DMS79 treated with DMSO at 0.1 percent for 48 hours (cell line): ENCODE results near the gene IER2.
A peak's percentile ranks its signal among the peaks of the same experiment; 100 is the strongest.

Experiments
- DNase-seq: peaks from one replicate; lab custom pipeline; 2025; lab: John Stamatoyannopoulos, UW

Gene IER2

GRCh38 chr19:13150187-13150930 lies at the start of gene IER2, which contains the start of gene STX10:
IER2 (plus strand) TSS chr19:13150411; CDS start chr19:13153187, 2,776 bp downstream.
STX10 (minus strand) TSS chr19:13150375; CDS start chr19:13150173, 202 bp downstream.
- DNase-seq, result peak; percentile 81

GRCh38 chr19:13100841-13101589 lies 49.2 kb upstream of the IER2 start:
- DNase-seq, result no peak

GRCh38 chr19:13101590-13102415 lies 48.4 kb upstream of the IER2 start:
- DNase-seq, result no peak

GRCh38 chr19:13102416-13102665 lies 47.9 kb upstream of the IER2 start:
- DNase-seq, result no peak

GRCh38 chr19:13102666-13103580 lies 47.3 kb upstream of the IER2 start, which contains the start of gene LYL1:
LYL1 (minus strand) TSS chr19:13102858; CDS start chr19:13101171, 1,687 bp downstream.
- DNase-seq, result no peak

GRCh38 chr19:13103581-13104359 lies 46.4 kb upstream of the IER2 start:
- DNase-seq, result no peak

- no peak for DNase-seq
These were observed 45.8 kb upstream of the IER2 start for GRCh38 chr19:13104360-13104847.

- DNase-seq, result no peak
These were observed 45.1 kb upstream of the IER2 start for GRCh38 chr19:13104848-13105711.

GRCh38 chr19:13109361-13110098 lies 40.7 kb upstream of the IER2 start:
- DNase-seq, result no peak

- no peak for DNase-seq
These were observed 40.1 kb upstream of the IER2 start for GRCh38 chr19:13110099-13110610.

- no peak for DNase-seq
These were observed 37.7 kb upstream of the IER2 start for GRCh38 chr19:13112555-13112954.

GRCh38 chr19:13115936-13116281 lies 34.3 kb upstream of the IER2 start:
- DNase-seq, result no peak

- peak; percentile 93 for DNase-seq
These were observed 33.7 kb upstream of the IER2 start, which contains the start of gene TRMT1 for GRCh38 chr19:13116282-13117175. TRMT1 (minus strand) TSS chr19:13116740; CDS start chr19:13116399, 341 bp downstream.

- DNase-seq, result peak; percentile 61
These were observed 32.9 kb upstream of the IER2 start for GRCh38 chr19:13117176-13117771.

GRCh38 chr19:13117772-13118423 lies 32.3 kb upstream of the IER2 start, which contains the start of gene NACC1:
NACC1 (plus strand) TSS chr19:13118264; CDS start chr19:13135208, 16,944 bp downstream.
- peak; percentile 89 for DNase-seq

- DNase-seq, result peak; percentile 47
These were observed 31.6 kb upstream of the IER2 start for GRCh38 chr19:13118424-13119193.
